GM19043 (cell line): Measurements from ENCODE around the gene LAMP2.
"Not testable (repeated sequence)": the region's sequence is repeated elsewhere in the genome, so short reads cannot be mapped to it uniquely, and the experiment has no call there.

ENCODE experiments used
- ATAC-seq: cut with Tn5 transposase; IDR thresholded peaks from one replicate; pipeline ENCODE4 v1.9.1; 2021; ENCODE audit warnings: low read depth; ENCODE audit not compliant: unreplicated experiment

Gene LAMP2

DNA sequence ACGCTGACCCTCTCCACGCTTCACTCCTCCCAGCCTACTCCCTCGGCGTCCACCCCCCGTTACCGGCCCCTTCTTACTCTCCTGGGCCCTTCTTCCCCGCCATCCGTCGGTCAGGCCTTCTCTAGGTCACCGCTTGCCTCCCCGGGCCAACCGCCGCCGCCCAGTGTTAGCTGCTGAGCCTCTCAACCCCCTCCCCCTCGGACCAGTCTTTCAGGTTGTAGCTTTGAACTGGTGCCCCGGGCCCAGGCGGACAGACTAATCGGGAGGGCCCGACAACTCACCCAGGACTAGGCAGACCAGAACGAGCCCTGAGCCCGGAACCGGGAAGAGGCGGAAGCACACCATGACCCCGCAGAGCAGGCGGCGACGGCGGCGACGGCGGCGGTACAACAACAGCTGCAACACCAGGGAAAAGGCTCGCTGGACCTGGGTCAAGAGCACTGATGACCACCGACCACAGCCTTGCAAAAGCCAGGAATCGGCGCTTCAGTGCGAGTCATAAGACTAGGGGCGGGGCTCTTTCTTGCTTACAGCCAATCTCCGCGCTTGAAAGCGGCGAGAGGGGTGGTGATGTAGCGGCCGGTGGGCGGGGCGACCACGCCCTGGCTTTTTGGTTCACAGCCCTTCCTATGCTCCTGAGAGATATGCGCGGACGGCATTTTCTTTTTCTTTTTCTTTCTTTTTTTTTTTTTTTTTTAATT, at the start of gene LAMP2:
Gene LAMP2 (minus strand): TSS at position 472 of the 701 bp plus-strand sequence. CDS start 127 bp downstream, at position 345.
- ATAC-seq = peak; percentile 97

DNA sequence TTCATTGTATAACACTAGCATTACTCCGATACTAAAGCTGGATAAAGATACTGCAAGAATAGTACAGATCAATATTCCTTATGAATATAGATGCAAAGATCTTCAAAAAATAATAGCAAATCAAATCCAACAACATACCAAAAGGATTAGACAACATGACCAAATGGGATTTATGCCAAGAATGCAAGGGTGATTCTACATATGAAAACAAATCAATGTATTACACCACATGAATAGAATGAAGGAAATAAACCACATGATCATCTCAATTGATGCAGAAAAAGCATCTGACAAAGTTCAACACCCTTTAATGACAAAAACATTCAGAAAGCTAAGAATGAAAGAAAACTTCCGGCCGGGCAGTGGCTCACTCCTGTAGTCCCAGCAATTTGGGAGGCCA, 48.8 kb upstream of the LAMP2 start:
- no peak for ATAC-seq

DNA sequence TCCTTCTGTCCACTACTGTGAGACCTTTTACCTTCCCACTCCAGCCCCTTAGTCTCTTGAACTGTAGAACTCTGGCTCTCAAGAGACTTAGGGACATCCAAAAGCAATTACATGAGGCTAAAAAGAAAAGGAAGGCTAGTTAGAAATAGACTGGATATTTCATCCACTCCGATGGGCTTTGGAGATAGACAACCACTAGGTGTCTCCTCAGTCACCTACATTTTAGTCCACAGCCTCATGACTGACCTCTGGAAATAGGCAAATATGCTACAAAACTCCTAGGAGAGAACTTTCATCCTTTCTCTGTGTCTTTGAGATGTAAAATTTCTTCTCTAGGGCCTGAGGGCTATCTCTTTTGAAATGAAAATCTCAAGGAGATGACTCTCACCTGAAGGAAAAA, 45.1 kb upstream of the LAMP2 start:
- no peak for ATAC-seq

DNA sequence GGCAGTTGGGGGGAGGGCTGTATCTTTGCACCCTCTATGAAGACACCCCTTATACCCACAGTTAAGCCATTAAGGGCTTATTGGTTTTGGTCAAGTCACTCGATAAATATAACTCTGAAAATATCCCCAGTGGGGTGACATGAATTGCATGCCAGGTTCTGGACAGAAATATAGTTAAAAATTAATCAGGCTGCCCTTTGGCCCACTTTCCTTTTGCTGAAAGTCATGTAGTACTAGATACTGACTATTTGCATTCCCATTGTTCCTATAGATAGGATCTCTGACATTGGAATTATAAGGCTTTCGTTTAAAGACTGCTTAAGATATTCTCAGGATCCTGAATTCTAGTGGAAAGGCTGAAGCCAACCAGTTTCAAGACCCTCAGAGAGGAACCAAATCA, 43.5 kb upstream of the LAMP2 start:
- no peak for ATAC-seq

DNA sequence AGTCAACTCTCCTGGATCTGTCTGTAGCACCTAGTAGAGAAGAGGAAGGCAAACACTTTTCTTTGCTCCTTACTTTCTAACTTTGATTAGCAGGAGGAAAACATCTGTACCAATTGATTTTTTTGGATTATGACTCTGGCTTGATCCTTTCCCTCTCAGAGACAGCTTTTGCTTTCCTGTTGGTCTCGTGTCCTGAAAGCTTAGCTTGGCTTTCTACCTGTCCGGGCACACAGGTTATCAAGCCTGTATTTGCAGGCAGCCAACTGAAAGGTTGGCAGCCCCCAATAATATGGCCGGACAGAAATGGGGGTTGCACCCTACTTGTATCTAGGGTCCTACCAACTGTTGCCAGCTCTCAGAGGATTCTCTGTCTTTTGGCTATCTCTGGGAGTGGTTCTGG, 43.1 kb upstream of the LAMP2 start:
- ATAC-seq = no peak

DNA sequence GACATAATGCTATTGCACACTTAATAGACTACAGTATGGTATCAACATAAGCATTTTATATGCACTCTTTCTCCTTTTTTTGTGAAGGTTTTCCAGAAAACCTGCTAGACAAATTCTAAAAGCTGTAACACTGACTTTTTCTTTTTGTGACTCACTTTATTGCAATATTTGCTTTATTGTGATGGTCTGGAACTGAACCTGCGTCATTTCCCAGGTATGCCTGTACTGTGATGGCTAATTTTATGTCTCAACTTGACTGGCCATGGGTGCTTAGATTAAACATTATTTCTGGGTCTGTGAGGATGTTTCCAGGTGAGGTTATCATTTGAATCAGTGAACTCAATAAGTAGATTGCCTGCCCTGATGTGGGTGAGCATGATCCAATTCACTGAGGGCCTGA, 35.5 kb upstream of the LAMP2 start:
- ATAC-seq = no peak

DNA sequence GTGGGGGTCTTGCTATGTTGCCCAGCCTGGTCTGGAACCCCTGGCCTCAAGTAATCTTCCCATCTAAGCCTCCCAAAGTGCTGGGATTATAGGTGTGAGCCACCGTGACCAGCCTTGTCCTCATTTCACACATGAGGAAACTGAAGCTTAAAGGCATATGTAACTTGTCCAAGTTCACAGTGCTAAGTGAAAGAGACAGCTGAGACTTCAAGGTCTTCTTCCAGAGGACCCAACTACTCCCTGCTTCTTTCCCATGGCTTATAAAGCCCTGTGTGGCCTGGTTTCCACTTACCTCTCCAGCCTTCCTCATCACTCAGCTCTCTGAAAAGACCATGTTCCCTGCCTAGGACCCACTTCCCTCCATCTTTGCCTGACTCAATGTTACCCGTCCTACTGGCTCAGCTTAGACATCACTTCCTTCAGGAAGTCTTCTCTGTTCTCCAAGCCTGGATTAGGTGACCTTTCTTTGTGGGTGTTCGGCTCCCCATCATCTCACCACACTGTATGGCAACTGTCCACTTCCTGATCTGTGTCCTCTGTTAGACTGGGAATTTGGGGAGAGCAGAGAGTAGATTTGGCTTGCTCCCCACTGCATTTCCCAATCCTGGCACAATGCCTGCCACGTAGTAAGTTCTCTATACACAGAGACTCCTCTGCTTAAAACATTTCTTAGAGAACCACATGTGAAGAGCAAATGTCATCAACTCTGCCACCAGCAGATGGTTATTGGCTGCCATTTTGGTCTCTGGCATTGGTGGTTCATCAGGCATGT, 30.4 kb upstream of the LAMP2 start:
- no peak for ATAC-seq

DNA sequence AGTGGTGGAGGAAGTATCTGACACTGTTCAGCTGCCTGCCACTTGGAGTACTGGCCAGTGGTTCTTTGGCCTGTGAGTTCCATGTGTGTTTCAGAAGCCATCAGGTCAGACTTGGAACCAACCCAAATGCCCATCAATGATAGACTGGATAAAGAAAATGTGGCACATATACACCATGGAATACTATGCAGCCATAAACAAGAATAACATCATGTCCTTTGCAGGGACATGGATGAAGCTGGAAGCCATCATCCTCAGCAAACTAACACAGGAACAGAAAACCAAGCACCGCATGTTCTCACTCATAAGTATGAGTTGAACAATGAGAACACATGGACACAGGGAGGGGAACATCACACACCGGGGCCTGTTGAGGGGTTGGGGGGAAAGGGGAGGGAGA, 21.0 kb upstream of the LAMP2 start:
- not testable (repeated sequence) for ATAC-seq

DNA sequence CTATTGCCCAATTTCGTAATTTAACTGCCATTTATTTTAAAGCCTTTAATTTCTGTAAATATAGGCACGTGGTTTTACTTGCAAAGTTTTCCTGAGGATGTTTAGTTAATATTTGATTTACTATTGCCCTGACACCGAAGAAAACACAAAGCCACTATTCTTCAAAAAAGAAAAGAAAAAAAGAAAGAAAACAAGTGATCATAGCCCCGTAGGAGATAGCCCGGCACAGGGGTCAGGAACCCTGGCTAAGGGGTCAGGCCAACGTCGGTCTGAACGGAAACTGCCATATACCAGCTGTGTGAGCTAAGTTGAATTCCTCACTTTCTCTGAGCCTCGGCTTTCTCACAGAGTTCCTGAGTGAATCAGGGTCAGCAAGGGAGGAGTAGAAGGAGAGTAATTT, 17.7 kb upstream of the LAMP2 start:
- ATAC-seq = no peak

DNA sequence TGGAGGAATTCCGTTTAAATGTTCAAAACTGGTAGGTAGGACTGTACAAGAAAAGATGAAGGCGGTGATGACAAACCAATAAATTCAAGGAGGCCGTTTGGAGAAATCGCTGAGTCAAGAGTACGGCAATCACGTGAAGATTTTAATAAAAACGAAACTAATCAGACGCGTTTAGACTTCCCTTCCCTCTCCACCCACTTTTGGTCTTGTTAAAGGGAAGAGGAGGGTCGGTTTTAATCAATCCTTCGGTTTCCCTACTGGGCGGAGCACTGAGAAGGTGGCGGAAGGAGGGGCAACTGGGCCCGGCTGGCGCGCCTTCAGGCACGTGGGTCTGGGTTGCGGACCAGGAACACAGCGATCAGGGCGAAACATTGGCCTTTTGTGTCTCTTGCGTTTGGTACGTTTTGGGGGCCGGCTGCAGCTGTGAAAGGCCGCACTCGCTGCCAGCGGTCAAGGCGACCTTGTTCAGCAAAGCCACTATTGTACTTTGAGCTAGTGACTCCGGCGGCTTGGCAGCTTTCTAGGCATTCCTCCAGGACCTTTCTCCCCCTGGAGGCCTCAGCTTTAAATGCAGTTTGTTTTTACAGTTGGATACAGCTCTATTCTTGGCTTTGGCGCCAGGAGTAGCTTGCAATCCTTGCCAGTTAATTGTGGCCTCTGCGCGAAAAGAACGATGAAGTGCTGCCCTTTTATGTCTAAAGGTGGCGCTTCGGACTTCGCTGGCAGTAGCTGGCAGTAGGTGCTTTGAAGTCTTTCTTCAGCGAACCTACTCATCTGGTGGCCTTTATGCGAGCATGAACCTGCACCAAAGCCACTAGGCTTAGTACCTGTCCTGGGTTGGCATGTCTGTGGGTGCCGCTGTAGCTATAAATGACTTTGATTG, 16.8 kb upstream of the LAMP2 start:
- ATAC-seq = peak; percentile 62

DNA sequence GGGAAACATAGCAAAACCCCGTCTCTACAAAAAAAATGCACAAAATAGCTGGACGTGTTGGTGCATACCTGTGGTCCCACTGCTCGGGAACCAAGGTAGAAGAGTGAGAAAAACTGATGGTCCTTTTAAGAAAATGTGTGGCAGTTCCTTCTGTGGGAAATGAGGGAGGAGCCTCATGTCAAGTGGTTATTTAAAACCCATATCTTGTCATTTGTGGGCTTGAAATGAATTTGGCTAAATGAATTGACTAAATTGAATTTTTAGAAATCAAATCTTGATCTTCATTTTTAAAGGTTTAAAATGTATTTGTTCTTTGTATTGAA, 16.2 kb upstream of the LAMP2 start:
- peak; percentile 10 for ATAC-seq

DNA sequence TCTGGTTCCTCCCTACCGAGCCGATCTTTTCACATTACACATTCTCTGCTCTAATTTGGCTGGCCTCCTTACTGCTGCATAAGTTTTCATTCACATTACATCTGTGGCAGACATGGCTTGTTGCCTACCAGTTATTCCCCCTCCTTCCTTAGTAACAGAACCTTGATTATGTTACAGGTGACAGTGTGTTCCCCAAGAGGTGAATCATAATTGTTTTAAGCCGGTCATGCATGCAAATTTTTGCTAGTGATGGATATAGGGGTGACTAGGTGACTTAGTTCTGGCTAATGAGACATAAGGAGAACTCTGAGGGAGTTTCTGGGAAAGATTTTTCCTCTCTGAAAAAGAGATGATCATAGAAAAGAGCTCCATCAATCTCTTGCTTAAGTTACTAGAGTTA, 8.4 kb upstream of the LAMP2 start:
- ATAC-seq = no peak

DNA sequence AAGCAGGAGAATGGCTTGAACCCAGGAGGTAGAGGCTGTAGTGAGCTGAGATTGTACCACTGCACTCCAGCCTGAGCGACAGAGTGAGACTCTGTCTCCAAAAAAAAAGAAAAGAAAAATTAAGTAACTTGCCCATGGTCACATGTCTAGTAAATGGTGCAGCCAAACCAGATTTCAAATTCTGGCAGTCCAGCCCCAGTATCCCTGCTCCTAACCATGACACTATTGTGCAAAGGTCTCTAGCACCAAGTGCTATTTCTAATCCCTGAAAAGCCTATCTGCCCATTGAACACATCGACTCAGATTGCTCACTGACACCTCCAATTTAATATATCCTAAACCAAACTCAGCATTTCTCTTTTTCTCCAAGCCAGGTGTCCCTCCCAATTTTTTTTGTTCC, 7.6 kb upstream of the LAMP2 start:
- ATAC-seq = no peak

DNA sequence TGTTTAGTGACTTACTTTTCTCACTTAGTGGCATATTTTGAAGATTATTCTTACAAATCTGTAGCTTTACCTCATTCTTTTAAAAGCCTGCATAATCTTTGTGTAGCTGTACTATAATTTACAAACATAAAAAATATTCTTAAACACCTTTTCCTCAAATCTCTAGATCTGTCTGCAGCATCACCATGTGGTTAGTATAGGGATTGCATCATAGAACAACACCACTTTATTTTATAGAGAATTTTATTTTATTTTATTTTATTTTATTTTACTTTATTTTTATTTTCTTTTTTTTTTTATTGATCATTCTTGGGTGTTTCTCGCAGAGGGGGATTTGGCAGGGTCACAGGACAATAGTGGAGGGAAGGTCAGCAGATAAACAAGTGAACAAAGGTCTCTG, 6.4 kb upstream of the LAMP2 start:
- ATAC-seq = not testable (repeated sequence)

DNA sequence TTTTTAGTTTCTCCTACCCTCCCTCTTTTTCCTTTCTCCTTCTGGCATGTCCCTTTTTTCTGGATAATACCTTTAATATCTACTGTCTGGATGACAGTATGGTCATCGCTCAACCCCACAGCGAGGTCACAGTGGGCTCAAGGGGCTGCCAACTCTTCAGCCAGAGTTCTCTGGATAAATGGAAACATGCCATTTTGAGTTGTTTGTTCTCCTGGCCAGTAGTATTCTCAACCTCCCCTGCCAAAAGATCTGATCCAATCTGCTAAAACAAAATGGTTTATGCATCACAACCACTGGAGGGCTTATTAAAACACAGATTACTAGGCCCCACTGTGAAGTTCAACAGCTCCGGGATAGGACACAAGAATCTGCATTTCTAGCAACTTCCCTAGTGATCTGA, 5.0 kb upstream of the LAMP2 start:
- no peak for ATAC-seq

DNA sequence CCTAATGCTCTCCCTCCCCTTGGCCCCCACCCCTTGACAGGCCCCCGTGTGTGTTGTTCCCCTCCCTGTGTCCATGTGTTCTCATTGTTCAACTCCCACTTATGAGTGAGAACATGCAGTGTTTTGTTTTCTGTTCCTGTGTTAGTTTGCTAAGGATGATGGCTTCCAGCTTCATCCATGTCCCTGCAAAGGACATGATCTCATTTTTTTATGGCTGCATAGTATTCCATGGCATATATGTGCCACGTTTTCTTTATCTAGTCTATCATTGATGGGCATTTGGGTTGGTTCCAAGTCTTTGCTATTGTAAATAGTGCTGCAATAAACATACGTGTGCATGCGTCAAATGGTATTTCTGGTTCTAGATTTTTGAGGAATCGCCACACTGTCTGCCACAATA, 561 bp upstream of the LAMP2 start:
- peak; percentile 11 for ATAC-seq

DNA sequence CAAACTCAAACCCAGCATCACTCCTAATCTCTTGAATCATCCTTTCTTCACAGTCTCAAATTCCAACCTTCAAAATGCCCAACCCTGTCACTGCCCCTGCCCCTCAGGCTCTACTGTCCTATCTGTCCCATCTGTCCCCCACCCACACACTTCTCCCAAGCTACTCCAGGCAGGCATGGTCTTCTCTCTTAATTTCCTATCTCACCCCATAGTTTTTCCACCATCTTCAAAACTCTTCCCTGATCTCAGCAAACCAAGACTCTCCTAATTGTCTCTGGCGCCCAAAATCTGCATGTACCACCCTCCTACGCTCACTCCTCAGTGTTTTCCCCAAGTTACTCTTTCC, 644 bp downstream of the LAMP2 start:
- no peak for ATAC-seq

DNA sequence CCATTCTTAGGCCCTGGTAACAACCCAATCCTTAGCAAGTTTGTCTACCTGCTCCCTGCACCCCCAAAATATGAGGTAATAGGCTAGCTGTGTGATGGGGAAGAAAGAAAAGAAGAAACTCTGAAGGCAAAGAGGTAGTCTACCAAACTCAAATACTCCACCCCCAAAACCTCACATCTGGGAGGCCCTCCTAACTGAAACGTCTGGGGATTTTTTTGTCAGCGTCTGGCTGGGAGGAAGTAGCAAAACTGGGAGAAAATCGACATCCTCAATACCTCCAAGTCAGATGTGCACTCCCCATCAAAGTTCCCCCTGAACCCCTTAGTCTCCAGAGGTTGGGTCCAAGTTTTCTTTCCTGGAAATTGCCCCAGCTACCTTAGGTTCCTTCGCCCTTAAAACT, 1.0 kb downstream of the LAMP2 start:
- ATAC-seq = no peak

DNA sequence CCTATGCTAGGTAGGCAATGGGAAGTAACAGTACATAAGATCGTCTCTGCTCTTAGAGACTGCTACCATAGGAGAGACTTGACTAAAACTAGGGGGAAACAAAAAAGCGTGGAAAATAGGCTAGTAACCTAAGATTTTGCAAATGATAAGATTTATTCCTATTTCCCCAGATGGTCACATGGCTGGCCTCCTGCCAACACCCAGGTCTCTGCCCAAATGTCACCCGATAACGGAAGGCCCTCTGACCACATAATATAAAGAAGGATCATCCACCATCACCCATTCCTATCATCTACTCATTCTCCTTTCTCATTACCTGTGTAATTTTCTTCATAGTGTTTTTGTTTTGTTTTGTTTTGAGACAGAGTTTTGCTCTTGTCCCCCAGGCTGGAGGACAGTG, 4.7 kb downstream of the LAMP2 start:
- ATAC-seq = no peak

DNA sequence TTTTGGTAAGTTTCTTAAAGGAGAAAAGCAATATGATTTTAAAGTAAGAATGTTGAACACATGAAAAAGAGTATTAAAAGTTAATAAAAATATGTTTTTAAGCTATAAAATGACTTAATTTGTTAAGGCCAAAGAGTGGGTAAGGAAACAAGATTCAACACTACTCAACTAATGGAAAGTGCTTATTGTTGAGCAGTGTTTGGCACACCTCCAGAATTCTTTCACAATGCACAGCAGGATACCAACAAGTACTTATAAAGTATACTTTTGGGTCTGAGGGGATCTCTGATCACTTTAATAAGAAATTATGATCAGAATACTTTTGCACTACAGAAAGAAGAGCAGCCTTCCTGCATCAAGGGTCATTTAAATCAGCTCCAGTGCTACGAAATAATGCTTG, 5.9 kb downstream of the LAMP2 start:
- ATAC-seq = no peak

DNA sequence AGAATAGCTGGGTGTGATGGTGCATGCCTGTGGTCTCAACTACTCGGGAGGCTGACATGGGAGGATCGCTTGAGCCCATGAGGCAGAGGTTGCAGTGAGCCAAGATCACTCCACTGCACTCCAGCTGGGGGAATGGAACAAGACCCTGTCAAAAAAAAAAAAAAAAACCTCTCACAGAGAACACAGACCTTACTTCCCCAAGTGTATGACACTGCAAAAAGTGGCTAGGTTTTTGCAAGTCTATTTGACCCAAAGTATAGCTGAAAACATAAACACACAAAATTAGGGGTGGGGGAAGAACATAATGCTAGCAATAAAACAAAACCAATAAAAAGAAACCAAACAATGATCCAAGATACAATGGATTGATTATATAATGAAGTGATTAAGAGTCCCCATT, 6.7 kb downstream of the LAMP2 start:
- ATAC-seq = no peak

DNA sequence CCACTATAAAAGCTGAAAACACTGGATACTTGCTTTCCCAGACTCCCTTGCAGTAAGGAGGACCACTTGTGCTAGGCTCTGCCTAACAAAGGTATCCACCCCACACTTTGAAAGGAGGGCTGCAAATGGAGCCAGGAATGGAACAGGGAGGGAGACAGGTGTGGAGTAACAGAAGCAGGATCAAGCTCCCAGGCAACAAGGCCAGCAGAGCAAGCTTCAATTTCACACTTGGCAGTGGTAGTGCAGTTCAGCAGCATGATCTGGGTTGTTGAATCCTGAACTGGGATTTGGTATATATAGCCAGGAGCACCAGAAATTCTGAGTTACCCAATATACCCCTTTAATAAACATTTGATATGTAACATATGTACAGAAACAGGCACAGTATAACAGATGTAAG, 9.8 kb downstream of the LAMP2 start:
- ATAC-seq = no peak
